ENCODE results near the gene TBXAS1.

TBXAS1 gene

DNA sequence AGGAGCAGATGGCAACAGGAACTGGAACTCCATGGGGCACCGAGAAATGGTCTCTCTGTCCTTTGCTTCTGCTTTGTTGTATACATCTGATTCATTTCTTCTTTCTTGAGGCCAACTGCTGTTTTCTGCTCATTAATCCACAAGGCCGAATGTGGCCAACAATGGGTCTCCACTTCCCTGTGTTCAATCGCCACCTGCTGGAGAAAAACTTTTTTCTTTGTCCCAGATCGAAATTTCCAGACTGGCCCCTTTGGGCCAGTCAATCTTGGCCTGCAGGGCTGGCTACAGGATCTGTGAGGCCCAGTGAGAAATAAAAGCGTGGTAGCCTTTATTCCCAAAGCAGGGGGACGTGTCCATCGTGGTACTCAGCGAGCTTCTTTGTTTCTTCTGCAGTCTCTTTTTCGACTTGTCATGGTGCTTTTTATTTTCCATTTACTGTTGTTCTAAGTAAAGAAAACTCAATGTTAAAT lies 174.9 kb downstream of the TBXAS1 start:
- DNase-seq (ENCODE audit: low spot score), result no peak

- no peak for DNase-seq (ENCODE audit: low spot score)
These were observed 175.6 kb downstream of the TBXAS1 start for GRCh38 chr7:140004672-140005071.

- no peak for DNase-seq (ENCODE audit: low spot score)
These were observed 176.3 kb downstream of the TBXAS1 start for GRCh38 chr7:140005341-140005740.

- DNase-seq (ENCODE audit: low spot score), result no peak
These were observed 176.9 kb downstream of the TBXAS1 start for GRCh38 chr7:140005754-140006503.

GRCh38 chr7:140006600-140006999 lies 177.5 kb downstream of the TBXAS1 start:
- DNase-seq (ENCODE audit: low spot score), result no peak

GRCh38 chr7:140007051-140007690 lies 178.1 kb downstream of the TBXAS1 start:
- no peak for DNase-seq (ENCODE audit: low spot score)

GRCh38 chr7:140008755-140009610 lies 179.9 kb downstream of the TBXAS1 start:
- no peak for DNase-seq (ENCODE audit: low spot score)

DNA sequence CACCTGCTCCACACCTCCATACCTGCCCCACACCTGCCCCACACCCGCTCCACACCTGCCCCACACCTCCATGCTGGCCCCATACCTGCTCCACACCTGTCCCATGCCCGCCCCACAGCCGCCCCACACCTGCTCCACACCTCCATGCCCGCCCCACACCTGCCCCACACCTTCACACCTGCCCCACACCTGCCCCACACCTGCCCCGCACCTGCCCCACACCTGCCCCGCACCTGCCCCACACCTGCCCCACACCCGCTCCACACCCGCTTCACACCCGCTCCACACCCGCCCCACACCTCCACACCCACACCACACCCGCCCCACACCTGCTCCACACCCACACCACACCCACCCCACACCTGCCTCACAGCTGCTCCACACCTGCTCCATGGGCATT lies 180.7 kb downstream of the TBXAS1 start:
- DNase-seq (ENCODE audit: low spot score), result no peak

DNA sequence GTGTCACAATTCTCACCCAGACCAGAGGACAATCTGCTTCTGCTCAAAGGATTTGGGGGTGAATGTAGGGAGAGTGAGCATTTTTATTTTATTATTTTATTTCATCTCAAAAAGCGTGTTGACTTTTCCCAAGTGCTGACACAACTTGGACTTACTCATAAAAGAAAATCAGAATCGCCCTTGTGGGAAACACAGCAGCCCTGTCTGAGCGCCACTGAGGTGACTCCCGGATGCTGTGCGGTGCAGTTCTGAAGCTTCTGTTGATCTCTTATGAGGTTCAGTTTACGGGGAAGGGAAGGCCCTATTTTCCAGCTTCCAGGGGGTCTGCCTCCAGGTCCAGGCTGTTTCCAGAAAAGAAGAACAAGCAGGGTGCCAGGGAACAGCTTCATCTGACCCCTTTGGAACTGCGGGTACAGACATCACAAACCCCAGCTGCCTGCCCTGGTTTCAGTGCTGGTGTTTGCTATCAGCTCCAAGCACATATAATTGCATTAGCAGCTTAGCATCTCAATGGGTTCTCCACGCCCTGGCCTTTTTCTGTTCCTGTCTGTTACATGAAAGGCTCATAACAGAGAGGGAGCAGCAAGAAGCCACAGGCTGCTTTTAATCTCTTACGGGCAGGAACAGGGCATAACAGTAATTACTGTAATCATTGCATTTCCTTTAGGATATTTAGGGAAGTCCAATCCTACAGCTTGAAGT lies 181.3 kb downstream of the TBXAS1 start:
- no peak for DNase-seq (ENCODE audit: low spot score)

DNA sequence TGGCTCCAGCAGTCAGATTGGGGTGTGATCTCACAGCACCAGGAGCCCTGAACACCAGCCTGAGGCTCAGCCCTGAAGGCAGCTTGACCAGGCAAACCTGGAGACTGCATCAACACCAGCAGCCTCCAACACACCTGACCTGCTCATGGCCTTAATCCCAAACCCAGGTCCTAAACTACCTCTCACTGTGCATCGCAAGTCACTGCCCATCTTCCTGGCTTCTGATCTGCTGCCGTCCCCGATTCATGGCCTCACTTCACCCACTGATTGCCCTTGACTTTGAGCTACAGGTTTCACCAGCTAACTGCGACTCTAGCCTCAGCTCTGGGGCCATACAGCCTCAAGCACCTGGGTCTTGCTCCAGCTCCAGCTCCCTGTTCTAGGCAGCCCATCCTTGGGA lies 184.6 kb downstream of the TBXAS1 start:
- DNase-seq (ENCODE audit: low spot score), result no peak

DNA sequence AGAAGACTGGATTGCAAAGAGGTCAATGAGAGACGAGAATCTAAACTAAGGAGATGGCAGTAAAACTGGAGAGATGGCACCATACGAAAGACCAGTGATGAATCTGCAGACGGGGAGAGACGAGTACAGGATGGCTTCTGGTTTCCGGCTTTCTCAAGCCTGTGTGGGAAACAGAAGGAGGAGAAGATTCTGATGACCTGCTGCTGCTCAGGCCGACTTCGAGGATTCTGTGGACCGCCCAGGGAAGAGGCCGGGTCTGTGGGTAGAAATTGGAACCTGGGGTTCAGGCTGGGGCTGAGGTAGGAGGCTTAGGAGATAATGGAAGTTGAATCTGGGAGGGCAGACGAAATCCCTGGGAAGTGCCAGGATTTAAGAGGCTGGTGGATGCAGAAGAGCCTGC lies 185.1 kb downstream of the TBXAS1 start:
- DNase-seq (ENCODE audit: low spot score), result no peak

- DNase-seq (ENCODE audit: low spot score), result no peak
These were observed 186.5 kb downstream of the TBXAS1 start for GRCh38 chr7:140015471-140015970.

- DNase-seq (ENCODE audit: low spot score), result no peak
These were observed 187.5 kb downstream of the TBXAS1 start for GRCh38 chr7:140016540-140016939.

- no peak for DNase-seq (ENCODE audit: low spot score)
These were observed 188.0 kb downstream of the TBXAS1 start for GRCh38 chr7:140017034-140017433.

DNA sequence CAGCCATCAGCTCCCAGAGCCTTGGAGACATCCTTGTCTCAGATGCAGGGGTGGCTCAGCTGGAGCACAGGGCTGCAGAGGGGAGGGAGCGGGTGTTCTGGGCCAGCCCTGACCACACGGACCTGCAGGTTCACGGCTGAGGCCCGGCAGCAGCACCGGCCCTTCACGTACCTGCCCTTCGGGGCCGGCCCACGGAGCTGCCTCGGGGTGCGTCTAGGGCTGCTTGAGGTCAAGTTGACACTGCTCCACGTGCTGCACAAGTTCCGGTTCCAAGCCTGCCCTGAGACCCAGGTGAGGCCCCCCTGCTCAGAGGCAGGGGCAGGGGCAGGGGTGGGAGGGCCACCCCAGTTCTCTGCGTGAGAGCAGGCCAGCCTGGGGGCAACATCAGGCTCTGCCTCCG lies 188.5 kb downstream of the TBXAS1 start:
- no peak for DNase-seq (ENCODE audit: low spot score)

- DNase-seq (ENCODE audit: low spot score), result no peak
These were observed 189.3 kb downstream of the TBXAS1 start for GRCh38 chr7:140018125-140019043.

DNA sequence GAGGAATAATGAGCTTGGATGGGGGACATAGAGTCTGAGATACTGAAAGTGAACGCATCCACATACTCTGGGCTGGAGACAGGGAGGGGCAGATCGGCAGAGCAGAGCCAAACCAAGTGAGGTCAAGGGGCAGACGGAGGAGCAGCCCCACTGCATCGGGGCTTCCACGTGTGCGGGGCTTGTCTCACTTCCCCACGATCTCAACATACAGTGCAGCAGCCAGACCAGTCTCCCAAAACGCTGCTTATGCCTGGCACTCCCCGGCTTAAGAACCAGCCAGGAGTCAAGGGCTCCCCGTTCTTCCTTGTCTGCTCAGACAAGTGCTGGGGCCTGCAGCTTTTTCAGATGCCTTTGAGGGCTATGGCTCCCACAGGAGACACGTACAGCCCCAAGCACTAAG lies 190.1 kb downstream of the TBXAS1 start:
- DNase-seq (ENCODE audit: low spot score), result no peak

DNA sequence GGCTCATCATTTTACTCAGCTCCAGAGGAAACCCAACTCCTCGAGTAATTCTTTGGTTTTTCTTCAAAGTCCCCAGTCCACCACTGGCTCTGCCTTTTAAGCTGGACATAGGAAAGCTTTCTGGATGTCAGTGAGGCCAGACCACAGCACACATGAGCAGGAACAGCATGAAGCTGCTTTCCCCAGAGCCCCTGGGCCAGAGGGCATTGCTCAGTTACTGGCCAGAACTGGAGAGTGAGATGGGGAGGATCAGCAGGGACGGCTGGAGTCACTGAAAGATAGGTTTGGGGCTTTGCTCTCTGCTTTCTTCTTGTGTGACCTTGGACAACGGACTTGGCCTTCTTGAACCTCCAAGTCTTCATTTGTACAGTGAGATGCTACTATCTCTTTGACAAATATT lies 190.5 kb downstream of the TBXAS1 start:
- DNase-seq (ENCODE audit: low spot score), result no peak

DNA sequence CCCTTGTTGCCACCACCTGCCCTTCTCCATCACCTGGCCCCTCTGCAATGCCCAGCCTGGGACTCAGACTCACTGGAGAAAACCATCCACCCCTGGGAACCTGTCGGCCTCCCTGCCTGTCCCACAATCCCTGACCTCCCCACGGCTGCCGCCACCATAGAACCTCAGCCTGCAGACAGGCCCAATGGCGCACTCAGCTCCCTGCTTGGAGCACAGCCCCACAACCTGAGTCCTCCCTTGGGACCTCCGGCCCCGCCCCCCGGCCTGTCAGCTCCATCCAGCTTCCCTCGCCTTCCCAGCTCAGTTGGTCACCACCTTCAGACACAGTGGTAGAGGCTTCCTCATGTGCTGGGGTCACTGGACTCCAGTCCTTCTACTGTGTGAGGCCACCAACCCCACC lies 192.5 kb downstream of the TBXAS1 start:
- no peak for DNase-seq (ENCODE audit: low spot score)

GRCh38 chr7:140022582-140023211 lies 193.6 kb downstream of the TBXAS1 start:
- DNase-seq (ENCODE audit: low spot score), result no peak
